OCI-LY3 (cell line): Measurements from ENCODE around the gene FYTTD1.

Experiments used
- EZH2phosphoT487 ChIP-seq: fragments of 200-600 bp; shearing (Covaris generic); IDR thresholded peaks from 2 replicates; pipeline ENCODE4 v1.6.1; 2018; ENCODE audit warnings: antibody characterized with exemption, mixed run types, low read depth
- TF ChIP-seq, protein P1 (sequence below): fragments of 200-600, 300-600 bp; sonication (generic); IDR thresholded peaks from 2 replicates; pipeline ENCODE4 v1.5.1; 2014; ENCODE audit warnings: antibody characterized with exemption, low read length, low read depth

DNA sequence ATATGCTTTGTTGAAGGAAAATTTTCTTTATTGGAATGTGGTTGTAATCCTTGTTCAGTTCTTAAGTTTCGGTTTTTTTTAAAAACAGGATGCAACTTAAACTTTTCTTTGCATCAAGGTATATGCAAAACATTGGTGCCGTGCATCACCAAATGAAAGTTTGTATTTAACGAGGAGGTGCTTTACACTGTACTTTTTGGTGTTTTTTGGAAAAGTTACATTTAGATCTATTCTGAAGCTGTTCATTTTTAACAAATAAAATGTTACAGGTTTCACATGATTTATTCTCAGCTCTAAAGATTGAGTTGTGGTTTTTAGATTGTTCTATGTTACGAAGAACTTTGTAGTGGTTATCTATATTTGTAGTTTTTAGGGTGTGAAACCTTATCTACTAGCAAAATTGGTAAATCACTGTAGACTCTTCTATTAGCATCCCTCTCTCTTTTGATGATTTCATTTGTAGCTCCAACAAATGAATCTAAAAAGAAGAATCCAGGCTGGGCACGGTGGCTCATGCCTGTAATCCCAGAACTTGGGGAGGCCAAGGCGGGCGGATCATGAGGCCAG lies 34.4 kb downstream of the FYTTD1 start:
- TF ChIP-seq, protein P1, sequence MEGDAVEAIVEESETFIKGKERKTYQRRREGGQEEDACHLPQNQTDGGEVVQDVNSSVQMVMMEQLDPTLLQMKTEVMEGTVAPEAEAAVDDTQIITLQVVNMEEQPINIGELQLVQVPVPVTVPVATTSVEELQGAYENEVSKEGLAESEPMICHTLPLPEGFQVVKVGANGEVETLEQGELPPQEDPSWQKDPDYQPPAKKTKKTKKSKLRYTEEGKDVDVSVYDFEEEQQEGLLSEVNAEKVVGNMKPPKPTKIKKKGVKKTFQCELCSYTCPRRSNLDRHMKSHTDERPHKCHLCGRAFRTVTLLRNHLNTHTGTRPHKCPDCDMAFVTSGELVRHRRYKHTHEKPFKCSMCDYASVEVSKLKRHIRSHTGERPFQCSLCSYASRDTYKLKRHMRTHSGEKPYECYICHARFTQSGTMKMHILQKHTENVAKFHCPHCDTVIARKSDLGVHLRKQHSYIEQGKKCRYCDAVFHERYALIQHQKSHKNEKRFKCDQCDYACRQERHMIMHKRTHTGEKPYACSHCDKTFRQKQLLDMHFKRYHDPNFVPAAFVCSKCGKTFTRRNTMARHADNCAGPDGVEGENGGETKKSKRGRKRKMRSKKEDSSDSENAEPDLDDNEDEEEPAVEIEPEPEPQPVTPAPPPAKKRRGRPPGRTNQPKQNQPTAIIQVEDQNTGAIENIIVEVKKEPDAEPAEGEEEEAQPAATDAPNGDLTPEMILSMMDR, result no peak
- TF ChIP-seq EZH2phosphoT487, result no peak
